Myometrial cell (primary cell): ENCODE data around the gene PMM2. TPM values are rescaled to one million over a fixed set of nuclear protein-coding genes. Genes with fewer than 3 reads are reported as not detected.

Experiments
- total RNA-seq: library from RNA; depleted of rRNA; stranded (reverse); fragments of >200 nt; gene quantifications from 2 replicates; pipeline ENCODE4 v1.2.3, GENCODE V29; 2015

PMM2 gene
- 32.6 and 46.3 TPM in 2 replicates for total RNA-seq

GRCh38 chr16:8797364-8798173 is at the start of gene PMM2, which contains the start of gene TMEM186:
Gene PMM2, plus strand, starts transcription at chr16:8797839. Its CDS starts 44 bp downstream, at chr16:8797883.
Gene TMEM186, minus strand, starts transcription at chr16:8797639. Its CDS starts 25 bp downstream, at chr16:8797614.

DNA sequence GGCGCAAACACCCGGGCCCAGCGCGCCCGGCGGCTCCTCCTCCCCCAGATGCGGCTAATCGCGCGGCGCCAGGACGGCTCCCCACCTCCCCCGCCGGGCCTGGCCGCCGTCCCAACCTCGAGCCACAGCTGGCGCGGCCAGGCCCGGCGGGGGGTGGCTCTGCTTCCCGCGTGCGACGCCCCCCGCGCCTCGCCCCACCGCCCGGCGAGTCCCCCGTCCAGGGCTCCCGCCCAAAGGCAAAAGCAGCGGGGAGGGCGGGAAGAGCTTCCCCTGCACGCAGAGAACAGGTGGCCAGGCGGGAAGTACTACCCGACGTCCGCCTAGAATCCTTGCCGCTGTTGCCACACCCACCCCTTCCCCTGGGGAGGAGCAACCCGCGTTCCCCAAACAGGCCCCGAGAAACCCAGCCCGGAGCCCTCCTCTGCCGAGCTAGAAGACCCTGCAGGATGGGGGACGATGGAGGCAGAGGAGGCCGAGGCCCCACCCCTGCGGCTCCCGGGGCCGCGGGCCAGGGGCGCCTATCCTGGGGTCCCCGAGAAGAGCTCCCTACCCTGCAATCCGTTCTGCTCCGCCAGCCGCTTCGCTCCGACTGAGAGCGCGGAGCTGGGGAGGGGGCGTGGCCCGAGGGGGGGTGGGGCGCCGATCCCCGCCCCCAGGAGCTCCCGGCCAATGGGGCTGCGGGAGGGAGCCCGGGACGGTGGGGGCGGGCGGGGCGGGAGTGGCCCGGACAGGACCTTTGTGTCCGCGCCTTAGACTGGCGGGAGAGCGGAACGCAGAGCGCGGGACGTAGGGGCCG is 71.0 kb downstream of the PMM2 start, which contains the start of gene CARHSP1:
Gene CARHSP1 (minus strand): TSS at position 591 of the 796 bp plus-strand sequence. CDS start 9,678 bp downstream, outside the sequence.

DNA sequence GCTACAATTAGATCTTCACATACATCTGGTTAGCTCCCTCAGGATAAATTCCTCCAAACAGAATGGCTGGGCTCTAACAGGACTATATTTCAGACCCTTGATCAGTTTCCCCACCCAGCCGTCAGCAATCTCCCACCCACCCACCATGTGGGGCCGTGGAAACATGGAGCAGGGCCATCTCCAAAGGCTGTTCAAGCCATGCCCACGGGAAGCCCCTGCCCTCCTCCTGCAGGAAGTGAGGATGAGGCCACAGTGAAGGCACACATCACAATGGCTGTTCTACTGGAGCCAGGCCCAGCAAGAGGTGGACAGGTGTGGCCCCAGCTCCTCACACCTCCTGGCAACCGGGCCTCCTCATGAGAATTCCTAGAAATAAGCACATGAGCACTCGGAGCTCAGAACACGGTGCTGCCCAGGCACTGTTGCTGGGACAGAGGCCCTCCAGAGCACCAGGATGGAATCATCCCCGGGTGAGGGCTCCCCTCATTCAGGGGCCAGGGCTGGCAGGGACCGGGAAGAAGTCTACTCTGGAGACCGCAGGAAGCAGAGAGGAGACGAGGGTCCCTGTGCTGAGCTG is 84.5 kb downstream of the PMM2 start, which contains the start of gene LITAFD:
Gene LITAFD (plus strand): TSS at position 311 of the 577 bp plus-strand sequence. CDS start 2,005 bp downstream, outside the sequence.

Other genes starting within 250 kb of the PMM2 start
- not detected in 2 replicates for gene TMEM114, start 207.3 kb upstream of the PMM2 start, total RNA-seq
- gene METTL22, start 176.1 kb upstream of the PMM2 start, total RNA-seq: 31.9 and 37.8 TPM in 2 replicates
- 3.5 and 3.7 TPM in 2 replicates for gene ABAT, start 123.2 kb upstream of the PMM2 start, total RNA-seq
- 5.8 and 6.3 TPM in 2 replicates for gene TMEM186, start 200 bp upstream of the PMM2 start, total RNA-seq
- gene CARHSP1, start 71.2 kb downstream of the PMM2 start, total RNA-seq: 156 and 203 TPM in 2 replicates
- not detected in 2 replicates for gene LITAFD, start 84.5 kb downstream of the PMM2 start, total RNA-seq
- gene USP7, start 166.1 kb downstream of the PMM2 start, total RNA-seq: 31.5 and 36.0 TPM in 2 replicates